SJSA1 (cell line): ENCODE measurements around the gene UNC5C. TPM values are rescaled to one million over a fixed set of nuclear protein-coding genes. Genes with fewer than 3 reads are reported as not detected.
A peak's percentile ranks its signal among the peaks of the same experiment; 100 is the strongest.

ENCODE experiments used
- DNase-seq, 2 experiments: peaks; one replicate each; pipeline ENCODE4 v3.0.0-alpha.2; 2015 to 2020; ENCODE audit warnings: low spot score in 2 of 2, low read depth in 1 of 2
- H3K27ac ChIP-seq: fragments of 250-450 bp; sonication (Bioruptor Pico); 2 replicates; pipeline ENCODE4 v1.5.1; 2020; ENCODE audit warnings: mild to moderate bottlenecking, moderate library complexity
- H3K27me3 ChIP-seq: fragments of 250-450 bp; sonication (Bioruptor Pico); replicated peaks from 2 replicates; pipeline ENCODE4 v1.5.1; 2020; ENCODE audit warnings: mild to moderate bottlenecking, moderate library complexity
- H3K36me3 ChIP-seq: fragments of 250-450 bp; sonication (Bioruptor Pico); 2 replicates; pipeline ENCODE4 v1.5.1; 2020; ENCODE audit warnings: mild to moderate bottlenecking
- H3K4me1 ChIP-seq: fragments of 250-450 bp; sonication (Bioruptor Pico); replicated peaks from 2 replicates; pipeline ENCODE4 v1.6.1; 2021; ENCODE audit warnings: mild to moderate bottlenecking
- H3K4me3 ChIP-seq: fragments of 250-450 bp; sonication (Bioruptor Pico); 2 replicates; pipeline ENCODE4 v1.5.1; 2020; ENCODE audit warnings: mild to moderate bottlenecking
- H3K9me3 ChIP-seq: fragments of 250-450 bp; sonication (Bioruptor Pico); replicated peaks from 2 replicates; pipeline ENCODE4 v1.5.1; 2020; ENCODE audit warnings: mild to moderate bottlenecking
- total RNA-seq: library from RNA; depleted of rRNA; stranded (reverse); fragments of >200 nt; shearing (Covaris generic); gene quantifications from 2 replicates; pipeline ENCODE4 v1.2.3, GENCODE V29; 2014

UNC5C gene
- total RNA-seq, 1 experiment from 2014 or later, result 0.03 TPM

GRCh38 chr4:95371476-95372224, 177.1 kb downstream of the UNC5C start:
- no peaks in the 10 kb centered on the region for H3K27me3 ChIP-seq
- no peaks in the 10 kb centered on the region for H3K9me3 ChIP-seq
- DNase-seq, result no peak
- H3K36me3 ChIP-seq, result no peaks in the 10 kb centered on the region
- H3K4me1 ChIP-seq, result no peaks in the 10 kb centered on the region
- no peak overlapping the region for H3K27ac ChIP-seq
- no peak overlapping the region for H3K4me3 ChIP-seq

GRCh38 chr4:95367824-95368223, 180.9 kb downstream of the UNC5C start:
- Histone ChIP-seq H3K4me1 (no peaks in the 10 kb centered on the region; the same call in 1 of the 2 replicates), H3K4me3 (no peak overlapping the region), H3K27me3 (no peaks in the 10 kb centered on the region), H3K9me3 (no peaks in the 10 kb centered on the region), H3K27ac (no peak overlapping the region), H3K36me3 (no peaks in the 10 kb centered on the region)
- no peak for DNase-seq

GRCh38 chr4:95363966-95364365, 184.8 kb downstream of the UNC5C start:
- H3K27ac ChIP-seq, result no peak overlapping the region
- no peaks in the 10 kb centered on the region; the same call in 1 of the 2 replicates for H3K4me1 ChIP-seq
- H3K36me3 ChIP-seq, result no peaks in the 10 kb centered on the region
- no peaks in the 10 kb centered on the region for H3K27me3 ChIP-seq
- no peaks in the 10 kb centered on the region for H3K9me3 ChIP-seq
- no peak for DNase-seq
- H3K4me3 ChIP-seq, result no peak overlapping the region

GRCh38 chr4:95363559-95363925, 185.2 kb downstream of the UNC5C start:
- peak in 1 of 2 experiments; percentile 7 for DNase-seq
- Histone ChIP-seq H3K27ac (no peak overlapping the region), H3K27me3 (no peaks in the 10 kb centered on the region), H3K4me1 (no peaks in the 10 kb centered on the region; the same call in 1 of the 2 replicates), H3K4me3 (no peak overlapping the region), H3K9me3 (no peaks in the 10 kb centered on the region), H3K36me3 (no peaks in the 10 kb centered on the region)

- Histone ChIP-seq H3K9me3 (no peaks in the 10 kb centered on the region), H3K27me3 (no peaks in the 10 kb centered on the region), H3K36me3 (no peaks in the 10 kb centered on the region), H3K4me1 (no peaks in the 10 kb centered on the region; the same call in 1 of the 2 replicates), H3K4me3 (no peak overlapping the region), H3K27ac (no peak overlapping the region)
- peak in 1 of 2 experiments; percentile 3 for DNase-seq
Observed at GRCh38 chr4:95362906-95363558, 185.7 kb downstream of the UNC5C start.

GRCh38 chr4:95362066-95362465, 186.7 kb downstream of the UNC5C start:
- Histone ChIP-seq H3K27ac (no peak overlapping the region), H3K4me3 (no peak overlapping the region), H3K4me1 (no peaks in the 10 kb centered on the region; the same call in 1 of the 2 replicates), H3K27me3 (no peaks in the 10 kb centered on the region), H3K36me3 (no peaks in the 10 kb centered on the region), H3K9me3 (no peaks in the 10 kb centered on the region)
- no peak for DNase-seq

- no peak overlapping the region for H3K4me3 ChIP-seq
Observed at GRCh38 chr4:95361696-95361965, 187.1 kb downstream of the UNC5C start.

GRCh38 chr4:95360906-95361695, 187.7 kb downstream of the UNC5C start:
- DNase-seq, result no peak
- Histone ChIP-seq H3K27ac (no peak overlapping the region), H3K27me3 (no peaks in the 10 kb centered on the region), H3K9me3 (no peaks in the 10 kb centered on the region), H3K4me1 (no peaks in the 10 kb centered on the region; the same call in 1 of the 2 replicates), H3K36me3 (no peaks in the 10 kb centered on the region), H3K4me3 (no peak overlapping the region)

More at GRCh38 chr4:95361696-95361965, 187.1 kb downstream of the UNC5C start:
- Histone ChIP-seq H3K4me1 (no peaks in the 10 kb centered on the region; the same call in 1 of the 2 replicates), H3K27ac (no peak overlapping the region), H3K27me3 (no peaks in the 10 kb centered on the region), H3K9me3 (no peaks in the 10 kb centered on the region), H3K36me3 (no peaks in the 10 kb centered on the region)
- no peak for DNase-seq

GRCh38 chr4:95360256-95360903, 188.4 kb downstream of the UNC5C start:
- Histone ChIP-seq H3K27me3 (no peaks in the 10 kb centered on the region), H3K4me1 (no peaks in the 10 kb centered on the region; the same call in 1 of the 2 replicates), H3K4me3 (no peak overlapping the region), H3K36me3 (no peaks in the 10 kb centered on the region), H3K9me3 (no peaks in the 10 kb centered on the region), H3K27ac (no peak overlapping the region)
- no peak for DNase-seq

GRCh38 chr4:95358421-95358820, 190.4 kb downstream of the UNC5C start:
- no peak for DNase-seq
- H3K9me3 ChIP-seq, result no peaks in the 10 kb centered on the region
- H3K36me3 ChIP-seq, result no peaks in the 10 kb centered on the region
- H3K4me1 ChIP-seq, result no peaks in the 10 kb centered on the region; the same call in 1 of the 2 replicates
- no peak overlapping the region for H3K27ac ChIP-seq
- no peaks in the 10 kb centered on the region for H3K27me3 ChIP-seq
- H3K4me3 ChIP-seq, result no peak overlapping the region

- no peak overlapping the region for H3K27ac ChIP-seq
- H3K27me3 ChIP-seq, result no peaks in the 10 kb centered on the region
- no peaks in the 10 kb centered on the region for H3K9me3 ChIP-seq
- H3K4me1 ChIP-seq, result no peaks in the 10 kb centered on the region
- H3K4me3 ChIP-seq, result no peak overlapping the region
- DNase-seq, result no peak
- no peaks in the 10 kb centered on the region for H3K36me3 ChIP-seq
Observed at GRCh38 chr4:95355021-95355420, 193.8 kb downstream of the UNC5C start.

- no peaks in the 10 kb centered on the region for H3K36me3 ChIP-seq
- DNase-seq, result no peak
- H3K27me3 ChIP-seq, result no peaks in the 10 kb centered on the region
- no peaks in the 10 kb centered on the region for H3K4me1 ChIP-seq
- no peaks in the 10 kb centered on the region for H3K9me3 ChIP-seq
- H3K27ac ChIP-seq, result no peak overlapping the region
- H3K4me3 ChIP-seq, result no peak overlapping the region
Observed at GRCh38 chr4:95348418-95348817, 200.4 kb downstream of the UNC5C start.

GRCh38 chr4:95343235-95343634, 205.5 kb downstream of the UNC5C start:
- H3K9me3 ChIP-seq, result no peaks in the 10 kb centered on the region
- no peaks in the 10 kb centered on the region for H3K4me1 ChIP-seq
- H3K36me3 ChIP-seq, result no peaks in the 10 kb centered on the region
- DNase-seq, result no peak
- H3K4me3 ChIP-seq, result no peak overlapping the region
- H3K27me3 ChIP-seq, result no peaks in the 10 kb centered on the region
- no peak overlapping the region for H3K27ac ChIP-seq
